ENCODE data around the gene NXPH1. TPM values are rescaled to one million over a fixed set of nuclear protein-coding genes. Genes with fewer than 3 reads are reported as not detected.

Gene NXPH1
- total and polyA plus RNA-seq, 2 experiments from 2014 or later: not detected

DNA sequence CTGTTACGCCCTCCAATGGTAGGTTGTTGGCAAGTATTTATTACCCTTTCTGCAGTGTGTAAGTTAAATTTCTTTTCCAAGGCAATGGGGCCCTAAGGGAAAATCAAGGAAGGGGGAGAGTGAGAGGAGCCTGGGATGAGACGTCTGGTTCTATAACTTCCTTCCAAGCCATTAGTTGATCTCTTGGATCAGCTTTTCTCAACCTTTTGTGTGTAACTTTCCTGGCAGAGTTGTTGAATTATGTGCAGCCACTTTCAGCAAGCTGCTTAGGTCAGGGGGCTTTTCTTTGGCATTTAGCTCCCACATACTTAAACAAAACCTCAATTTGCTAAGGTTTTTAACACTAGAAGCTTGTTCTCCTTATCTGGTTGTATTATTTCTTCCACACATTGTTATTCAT is 127.1 kb downstream of the NXPH1 start:
- TF ChIP-seq EZH2phosphoT487 (IDR thresholded peaks at IDR 0.05; ENCODE audit: insufficient read depth, low read depth) (no peak), EZH2 (IDR thresholded peaks at IDR 0.05; ENCODE audit: insufficient read depth, poor library complexity, severe bottlenecking) (no peak)
- Histone ChIP-seq H3K9ac (no peak overlapping the region), H3K27me3 (replicated peaks; ENCODE audit: insufficient read depth) (no peaks in the 10 kb centered on the region), H3F3A (ENCODE audit: insufficient read depth) (no peaks in the 10 kb centered on the region), H3K36me3 (ENCODE audit: low read depth) (no peaks in the 10 kb centered on the region), H2AFZ (no peak overlapping the region), H3K4me3 (no peak overlapping the region), H3K4me2 (ENCODE audit: unreplicated experiment) (no peak overlapping the region), H3K4me1 (ENCODE audit: insufficient read depth) (no peaks in the 10 kb centered on the region), H3K9me3 (ENCODE audit: low read depth) (peaks cover 7% of the 10 kb centered on the region), H3K27ac (no peak overlapping the region), H3K79me2 (ENCODE audit: insufficient read depth) (no peaks in the 10 kb centered on the region), H4K20me1 (ENCODE audit: insufficient read depth) (no peaks in the 10 kb centered on the region), H3K9me2 (ENCODE audit: insufficient read depth) (no peaks in the 10 kb centered on the region)
- DNase-seq: no peak
- in situ Hi-C loops (cut with MboI): no loop called here
- 2 to 5% methylated on average over 2 of the region's 2 CpGs for WGBS, 2 experiments (ENCODE audit: low coverage in 1 of 2, low lambda C conversion rate in 2 of 2, missing lambda C conversion rate in 2 of 2)

DNA sequence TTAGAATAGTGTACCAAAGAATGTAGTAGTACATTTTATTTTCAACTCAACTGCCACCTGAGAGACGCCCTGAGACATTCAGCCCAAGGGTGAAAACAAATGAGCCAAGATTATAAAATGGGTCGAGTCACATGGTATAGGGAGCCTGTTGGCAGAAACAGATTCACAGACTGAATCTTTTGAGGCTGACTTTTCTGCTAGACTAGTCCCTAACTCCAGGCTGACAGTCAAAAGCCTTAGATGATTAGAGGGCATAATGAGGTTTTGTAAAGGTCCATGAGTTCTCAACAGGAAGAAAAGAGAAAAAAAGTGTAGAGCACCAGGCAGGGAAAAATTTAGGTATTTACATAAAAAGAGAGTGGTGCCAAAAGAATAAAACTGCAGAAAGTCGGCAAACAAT is 128.0 kb downstream of the NXPH1 start:
- H3K4me1 ChIP-seq (ENCODE audit: insufficient read depth): no peaks in the 10 kb centered on the region
- DNase-seq: no peak
- H3K4me2 ChIP-seq (ENCODE audit: unreplicated experiment): no peak overlapping the region
- H3F3A ChIP-seq (ENCODE audit: insufficient read depth): no peaks in the 10 kb centered on the region
- H3K9ac ChIP-seq: no peak overlapping the region
- no peaks in the 10 kb centered on the region for H3K27me3 ChIP-seq (replicated peaks; ENCODE audit: insufficient read depth)
- no peaks in the 10 kb centered on the region for H4K20me1 ChIP-seq (ENCODE audit: insufficient read depth)
- no peak overlapping the region for H3K27ac ChIP-seq
- H3K9me2 ChIP-seq (ENCODE audit: insufficient read depth): no peaks in the 10 kb centered on the region
- peaks cover 7% of the 10 kb centered on the region for H3K9me3 ChIP-seq (ENCODE audit: low read depth)
- H3K4me3 ChIP-seq: no peak overlapping the region
- H2AFZ ChIP-seq: no peak overlapping the region
- no peaks in the 10 kb centered on the region for H3K79me2 ChIP-seq (ENCODE audit: insufficient read depth)
- in situ Hi-C loops (cut with MboI): no loop called here
- H3K36me3 ChIP-seq (ENCODE audit: low read depth): no peaks in the 10 kb centered on the region
- TF ChIP-seq EZH2phosphoT487 (IDR thresholded peaks at IDR 0.05; ENCODE audit: insufficient read depth, low read depth) (no peak), EZH2 (IDR thresholded peaks at IDR 0.05; ENCODE audit: insufficient read depth, poor library complexity, severe bottlenecking) (no peak)
- 1 to 6% methylated on average over 3 of the region's 3 CpGs for WGBS, 2 experiments (ENCODE audit: low coverage in 1 of 2, low lambda C conversion rate in 2 of 2, missing lambda C conversion rate in 2 of 2)

DNA sequence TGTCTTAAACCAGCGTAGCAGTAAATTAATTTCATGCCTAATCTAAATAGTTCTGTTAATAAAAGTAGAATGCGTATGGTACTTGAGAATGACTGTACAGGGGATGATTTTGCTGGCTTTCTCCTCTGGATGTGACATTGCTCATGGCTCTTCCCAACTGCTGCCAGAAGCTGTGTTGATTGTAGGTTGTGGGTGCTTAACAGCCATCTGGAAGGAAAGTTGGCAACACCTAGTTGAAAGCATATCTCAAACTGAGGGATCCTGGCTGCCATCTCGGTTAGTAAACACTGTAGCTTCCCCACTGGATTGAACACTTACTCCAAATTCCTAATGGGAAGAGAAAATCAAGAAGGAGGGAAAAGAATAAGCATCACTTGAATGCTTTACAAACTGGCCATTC is 130.9 kb downstream of the NXPH1 start:
- Histone ChIP-seq H2AFZ (no peak overlapping the region), H3K27me3 (replicated peaks; ENCODE audit: insufficient read depth) (no peaks in the 10 kb centered on the region), H3K9me2 (ENCODE audit: insufficient read depth) (no peaks in the 10 kb centered on the region), H3K36me3 (ENCODE audit: low read depth) (no peaks in the 10 kb centered on the region), H3K27ac (no peak overlapping the region), H3K4me1 (ENCODE audit: insufficient read depth) (no peaks in the 10 kb centered on the region), H3F3A (ENCODE audit: insufficient read depth) (no peaks in the 10 kb centered on the region), H3K4me2 (ENCODE audit: unreplicated experiment) (no peak overlapping the region), H3K9ac (no peak overlapping the region), H3K79me2 (ENCODE audit: insufficient read depth) (no peaks in the 10 kb centered on the region), H3K9me3 (ENCODE audit: low read depth) (peaks cover 7% of the 10 kb centered on the region), H4K20me1 (ENCODE audit: insufficient read depth) (no peaks in the 10 kb centered on the region), H3K4me3 (no peak overlapping the region)
- in situ Hi-C loops (cut with MboI): no loop called here
- no peak for DNase-seq
- 23 to 26% methylated on average over 3 of the region's 3 CpGs for WGBS, 2 experiments (ENCODE audit: low coverage in 1 of 2, low lambda C conversion rate in 2 of 2, missing lambda C conversion rate in 2 of 2)
- TF ChIP-seq EZH2 (IDR thresholded peaks at IDR 0.05; ENCODE audit: insufficient read depth, poor library complexity, severe bottlenecking) (no peak), EZH2phosphoT487 (IDR thresholded peaks at IDR 0.05; ENCODE audit: insufficient read depth, low read depth) (no peak)

DNA sequence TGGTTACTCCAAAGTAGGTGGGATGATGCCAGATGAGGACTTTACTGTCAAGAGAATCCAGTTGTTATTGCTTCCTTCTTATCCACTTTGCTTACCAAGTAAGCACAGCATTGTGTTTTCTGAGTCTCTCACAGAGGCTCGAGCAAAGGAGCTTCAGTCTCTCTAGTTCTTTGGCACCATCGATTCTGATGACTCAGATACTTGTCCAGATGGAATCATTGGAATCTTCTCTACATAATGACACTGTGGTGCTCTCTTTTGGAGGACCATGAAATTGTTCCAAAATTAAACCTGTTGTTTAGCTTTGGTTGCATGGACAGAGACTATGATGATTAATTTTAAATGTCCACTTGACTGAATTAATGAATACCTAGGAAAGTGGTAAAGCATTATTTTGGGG is 132.6 kb downstream of the NXPH1 start:
- in situ Hi-C loops (cut with MboI): no loop called here
- no peaks in the 10 kb centered on the region for H3F3A ChIP-seq (ENCODE audit: insufficient read depth)
- no peaks in the 10 kb centered on the region for H3K4me1 ChIP-seq (ENCODE audit: insufficient read depth)
- H3K27me3 ChIP-seq (replicated peaks; ENCODE audit: insufficient read depth): no peaks in the 10 kb centered on the region
- 0 to 12% methylated on average over 2 of the region's 2 CpGs for WGBS, 2 experiments (ENCODE audit: low coverage in 1 of 2, low lambda C conversion rate in 2 of 2, missing lambda C conversion rate in 2 of 2)
- no peaks in the 10 kb centered on the region for H3K79me2 ChIP-seq (ENCODE audit: insufficient read depth)
- no peak overlapping the region for H3K9ac ChIP-seq
- TF ChIP-seq EZH2phosphoT487 (IDR thresholded peaks at IDR 0.05; ENCODE audit: insufficient read depth, low read depth): no peak
- TF ChIP-seq EZH2 (IDR thresholded peaks at IDR 0.05; ENCODE audit: insufficient read depth, poor library complexity, severe bottlenecking): no peak
- no peak overlapping the region for H3K27ac ChIP-seq
- no peak overlapping the region for H3K4me2 ChIP-seq (ENCODE audit: unreplicated experiment)
- no peak overlapping the region for H2AFZ ChIP-seq
- peaks cover 7% of the 10 kb centered on the region for H3K9me3 ChIP-seq (ENCODE audit: low read depth)
- H4K20me1 ChIP-seq (ENCODE audit: insufficient read depth): no peaks in the 10 kb centered on the region
- no peaks in the 10 kb centered on the region for H3K9me2 ChIP-seq (ENCODE audit: insufficient read depth)
- no peak overlapping the region for H3K4me3 ChIP-seq
- DNase-seq: no peak
- no peaks in the 10 kb centered on the region for H3K36me3 ChIP-seq (ENCODE audit: low read depth)

DNA sequence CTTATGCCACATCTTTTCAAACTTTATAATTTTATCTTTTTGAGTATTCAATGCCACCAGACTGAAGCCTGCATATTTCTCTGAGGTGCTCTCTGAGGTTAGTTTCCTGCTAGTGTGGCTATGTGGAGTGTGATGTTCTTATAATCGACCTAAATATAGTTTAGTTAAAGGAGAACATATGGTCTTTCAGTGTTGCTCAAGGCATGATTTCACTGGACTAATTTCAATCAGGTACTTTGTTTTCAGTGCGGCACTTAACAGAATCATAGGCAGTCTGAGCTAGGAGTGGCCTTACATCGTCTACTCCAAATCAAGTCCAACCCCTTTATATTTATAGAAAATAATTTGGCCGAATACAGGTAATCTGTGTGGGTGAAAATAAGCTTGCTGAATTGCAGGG is 134.2 kb downstream of the NXPH1 start:
- Histone ChIP-seq H3K79me2 (ENCODE audit: insufficient read depth) (no peaks in the 10 kb centered on the region), H3K27ac (no peak overlapping the region), H3F3A (ENCODE audit: insufficient read depth) (no peaks in the 10 kb centered on the region), H3K9me2 (ENCODE audit: insufficient read depth) (no peaks in the 10 kb centered on the region), H3K9me3 (ENCODE audit: low read depth) (peaks cover 6% of the 10 kb centered on the region), H2AFZ (no peak overlapping the region), H3K4me2 (ENCODE audit: unreplicated experiment) (no peak overlapping the region), H3K4me3 (no peak overlapping the region), H3K36me3 (ENCODE audit: low read depth) (no peaks in the 10 kb centered on the region), H3K27me3 (replicated peaks; ENCODE audit: insufficient read depth) (no peaks in the 10 kb centered on the region), H3K9ac (no peak overlapping the region), H4K20me1 (ENCODE audit: insufficient read depth) (no peaks in the 10 kb centered on the region), H3K4me1 (ENCODE audit: insufficient read depth) (no peaks in the 10 kb centered on the region)
- 18 to 25% methylated on average over 4 of the region's 4 CpGs for WGBS, 2 experiments (ENCODE audit: low coverage in 1 of 2, low lambda C conversion rate in 2 of 2, missing lambda C conversion rate in 2 of 2)
- in situ Hi-C loops (cut with MboI): no loop called here
- TF ChIP-seq EZH2 (IDR thresholded peaks at IDR 0.05; ENCODE audit: insufficient read depth, poor library complexity, severe bottlenecking): no peak
- no peak for TF ChIP-seq EZH2phosphoT487 (IDR thresholded peaks at IDR 0.05; ENCODE audit: insufficient read depth, low read depth)
- no peak for DNase-seq
